Neural cell (in vitro differentiated cells): ENCODE data around the gene MGAT5. TPM values are rescaled to one million over a fixed set of nuclear protein-coding genes. Genes with fewer than 3 reads are reported as not detected.

Experiments used
- H2AFZ ChIP-seq: fragments of 200-600, 300-800 bp; sonication (generic), shearing (Covaris generic); 2 replicates; pipeline ENCODE4 v1.6.0; 2014; ENCODE audit warnings: low read depth, mild to moderate bottlenecking, antibody characterized with exemption, low read length, moderate library complexity
- H3F3A ChIP-seq: fragments of 200-600 bp; shearing (Covaris generic); 2 replicates; pipeline ENCODE4 v1.6.1; 2016; ENCODE audit warnings: mild to moderate bottlenecking, moderate library complexity, mixed read lengths, antibody characterized with exemption, low read length; ENCODE audit not compliant: insufficient read depth, poor library complexity, severe bottlenecking
- H3K27ac ChIP-seq: fragments of 200-600, 300-800 bp; sonication (generic), shearing (Covaris generic); 2 replicates; pipeline ENCODE4 v1.5.1; 2014; ENCODE audit warnings: mild to moderate bottlenecking, low read length, moderate library complexity
- H3K27me3 ChIP-seq: fragments of 300-800, 200-600 bp; sonication (generic), shearing (Covaris generic); 2 replicates; pipeline ENCODE4 v1.6.0; 2014; ENCODE audit warnings: mild to moderate bottlenecking, low read depth, low read length, moderate library complexity; ENCODE audit not compliant: insufficient read depth
- H3K36me3 ChIP-seq: fragments of 300-800, 200-600 bp; sonication (generic), shearing (Covaris generic); 2 replicates; pipeline ENCODE4 v1.5.1; 2014; ENCODE audit warnings: mild to moderate bottlenecking, antibody characterized with exemption, low read length, moderate library complexity; ENCODE audit not compliant: insufficient read depth
- H3K4me2 ChIP-seq: fragments of 300-800, 200-600 bp; sonication (generic), shearing (Covaris generic); 2 replicates; pipeline ENCODE4 v1.6.0; 2014; ENCODE audit warnings: mild to moderate bottlenecking, low read length
- H3K4me3 ChIP-seq: fragments of 300-800, 200-600 bp; sonication (generic), shearing (Covaris generic); 2 replicates; pipeline ENCODE4 v1.5.1; 2014; ENCODE audit warnings: mild to moderate bottlenecking, low read length, moderate library complexity
- H3K79me2 ChIP-seq: fragments of 200-600 bp; shearing (Covaris generic); replicated peaks from 2 replicates; pipeline ENCODE4 v1.6.0; 2014; ENCODE audit warnings: mild to moderate bottlenecking, low read length, moderate library complexity; ENCODE audit not compliant: insufficient read depth
- H3K9ac ChIP-seq: fragments of 300-800, 200-600 bp; sonication (generic), shearing (Covaris generic); 2 replicates; pipeline ENCODE4 v1.6.1; 2016; ENCODE audit warnings: mild to moderate bottlenecking, low read length, mixed read lengths
- H3K9me2 ChIP-seq: fragments of 200-600 bp; shearing (Covaris generic); 2 replicates; pipeline ENCODE4 v1.6.1; 2016; ENCODE audit warnings: mild to moderate bottlenecking, low read length, mixed read lengths; ENCODE audit not compliant: insufficient read depth
- H3K9me3 ChIP-seq: fragments of 200-600, 300-800 bp; sonication (generic), shearing (Covaris generic); 2 replicates; pipeline ENCODE4 v1.6.1; 2016; ENCODE audit warnings: mild to moderate bottlenecking, mixed run types, low read length, moderate library complexity, mixed read lengths
- H4K20me1 ChIP-seq: fragments of 200-600 bp; shearing (Covaris generic); 2 replicates; pipeline ENCODE4 v1.6.1; 2016; ENCODE audit warnings: mild to moderate bottlenecking, mixed run types; ENCODE audit not compliant: insufficient read depth
- CTCF ChIP-seq: fragments of 450-650 bp; IDR thresholded peaks from 2 replicates; pipeline ENCODE4 v1.5.1; 2014; ENCODE audit warnings: antibody characterized with exemption, mild to moderate bottlenecking, moderate library complexity; ENCODE audit not compliant: poor library complexity, severe bottlenecking
- EP300 ChIP-seq: fragments of 450-650 bp; conservative IDR thresholded peaks from 2 replicates; pipeline ENCODE4 v1.6.1; 2014; ENCODE audit warnings: antibody characterized with exemption, mild to moderate bottlenecking, moderate library complexity; ENCODE audit not compliant: poor library complexity, severe bottlenecking
- EZH2 ChIP-seq: fragments of 200-600, 300-800 bp; shearing (Covaris generic), sonication (generic); IDR thresholded peaks from 2 replicates; pipeline ENCODE4 v1.6.1; 2014; ENCODE audit warnings: antibody characterized with exemption, low read length, borderline replicate concordance, mild to moderate bottlenecking; ENCODE audit not compliant: insufficient read depth, poor library complexity, severe bottlenecking
- MXI1 ChIP-seq: fragments of 450-650 bp; conservative IDR thresholded peaks from 2 replicates; pipeline ENCODE4 v1.6.1; 2014; ENCODE audit warnings: antibody characterized with exemption, mild to moderate bottlenecking; ENCODE audit not compliant: poor library complexity, severe bottlenecking
- POLR2AphosphoS5 ChIP-seq: IDR thresholded peaks from 2 replicates; pipeline ENCODE4 v1.6.1; 2012
- RAD21 ChIP-seq: fragments of 450-650 bp; conservative IDR thresholded peaks from 2 replicates; pipeline ENCODE4 v1.6.1; 2014; ENCODE audit warnings: antibody characterized with exemption, mild to moderate bottlenecking, moderate library complexity
- REST ChIP-seq: IDR thresholded peaks from 2 replicates; pipeline ENCODE4 v1.6.1; 2012; ENCODE audit warnings: borderline replicate concordance
- SMC3 ChIP-seq: fragments of 450-650 bp; conservative IDR thresholded peaks from 2 replicates; pipeline ENCODE4 v1.6.1; 2014; ENCODE audit warnings: antibody characterized with exemption, mild to moderate bottlenecking, moderate library complexity; ENCODE audit not compliant: poor library complexity
- TAF1 ChIP-seq: IDR thresholded peaks from 2 replicates; pipeline ENCODE4 v1.6.1; 2012; ENCODE audit warnings: low read depth
- polyA plus RNA-seq: library from polyadenylated mRNA; depleted of rRNA; stranded (reverse); fragments of >200 nt; gene quantifications from 2 replicates; pipeline ENCODE4 v1.2.3, GENCODE V29; 2014

Gene MGAT5
- polyA plus RNA-seq, 1 donor from 2014 or later, result 40.9 TPM

GRCh38 chr2:134348239-134348638, 94.4 kb downstream of the MGAT5 start:
- no peak overlapping the region for H3K27ac ChIP-seq
- H3K9ac ChIP-seq, result no peak overlapping the region
- H3K9me2 ChIP-seq, result no peaks in the 10 kb centered on the region
- no peaks in the 10 kb centered on the region for H4K20me1 ChIP-seq
- no peak overlapping the region for H2AFZ ChIP-seq
- H3K36me3 ChIP-seq, result no peaks in the 10 kb centered on the region
- H3K79me2 ChIP-seq, result no peaks in the 10 kb centered on the region
- no peaks in the 10 kb centered on the region for H3K27me3 ChIP-seq
- no peaks in the 10 kb centered on the region for H3K9me3 ChIP-seq
- no peak overlapping the region for H3K4me3 ChIP-seq
- no peaks in the 10 kb centered on the region for H3F3A ChIP-seq
- TF ChIP-seq RAD21 (no peak), EP300 (no peak), CTCF (no peak), REST (no peak), TAF1 (no peak), POLR2AphosphoS5 (no peak), MXI1 (no peak), SMC3 (no peak), EZH2 (no peak)
- no peak overlapping the region for H3K4me2 ChIP-seq

- Histone ChIP-seq H3K27ac (no peak overlapping the region), H2AFZ (no peak overlapping the region), H4K20me1 (no peaks in the 10 kb centered on the region), H3K36me3 (no peaks in the 10 kb centered on the region), H3K4me3 (no peak overlapping the region), H3K27me3 (no peaks in the 10 kb centered on the region), H3K79me2 (no peaks in the 10 kb centered on the region), H3K9me3 (no peaks in the 10 kb centered on the region), H3K9ac (no peak overlapping the region), H3K9me2 (no peaks in the 10 kb centered on the region), H3F3A (no peaks in the 10 kb centered on the region), H3K4me2 (no peak overlapping the region)
- TF ChIP-seq TAF1 (no peak), MXI1 (no peak), RAD21 (no peak), SMC3 (no peak)
These were observed 94.9 kb downstream of the MGAT5 start for GRCh38 chr2:134348760-134349159.

- Histone ChIP-seq H3K9ac (no peak overlapping the region), H3K79me2 (no peaks in the 10 kb centered on the region), H4K20me1 (no peaks in the 10 kb centered on the region), H3K9me2 (no peaks in the 10 kb centered on the region), H3F3A (no peaks in the 10 kb centered on the region), H3K27me3 (no peaks in the 10 kb centered on the region), H2AFZ (no peak overlapping the region), H3K9me3 (no peaks in the 10 kb centered on the region), H3K27ac (no peak overlapping the region), H3K36me3 (no peaks in the 10 kb centered on the region), H3K4me3 (no peak overlapping the region), H3K4me2 (no peak overlapping the region)
- no peak for TF ChIP-seq RAD21
- TF ChIP-seq REST, result no peak
- no peak for TF ChIP-seq POLR2AphosphoS5
- no peak for TF ChIP-seq SMC3
These were observed 97.1 kb downstream of the MGAT5 start for GRCh38 chr2:134351016-134351415.
